SIG-M5 (cell line): ENCODE measurements around the gene RNGTT.
"Not testable (repeated sequence)": the region's sequence is repeated elsewhere in the genome, so short reads cannot be mapped to it uniquely, and the experiment has no call there.

ENCODE experiments used
- DNase-seq: peaks from one replicate; lab custom pipeline; 2025; lab: John Stamatoyannopoulos, UW

Gene RNGTT

GRCh38 chr6:88808381-88808780 is 155.0 kb downstream of the RNGTT start:
- no peak for DNase-seq

- no peak for DNase-seq
Measured at GRCh38 chr6:88807622-88808021, 155.8 kb downstream of the RNGTT start.

GRCh38 chr6:88806728-88807127 is 156.7 kb downstream of the RNGTT start:
- DNase-seq, result no peak

GRCh38 chr6:88804701-88805100 is 158.7 kb downstream of the RNGTT start:
- no peak for DNase-seq

GRCh38 chr6:88785478-88785877 is 177.9 kb downstream of the RNGTT start:
- no peak for DNase-seq

- DNase-seq, result no peak
Measured at GRCh38 chr6:88780714-88781389, 182.6 kb downstream of the RNGTT start.

GRCh38 chr6:88775866-88776571 is 187.4 kb downstream of the RNGTT start:
- DNase-seq, result no peak

- DNase-seq, result not testable (repeated sequence)
Measured at GRCh38 chr6:88768114-88768513, 195.3 kb downstream of the RNGTT start.

- no peak for DNase-seq
Measured at GRCh38 chr6:88764081-88764480, 199.3 kb downstream of the RNGTT start.

GRCh38 chr6:88763160-88763559 is 200.3 kb downstream of the RNGTT start:
- no peak for DNase-seq

GRCh38 chr6:88761237-88762031 is 202.0 kb downstream of the RNGTT start:
- DNase-seq, result no peak

- no peak for DNase-seq
Measured at GRCh38 chr6:88760091-88760490, 203.3 kb downstream of the RNGTT start.

GRCh38 chr6:88750936-88751335 is 212.5 kb downstream of the RNGTT start:
- DNase-seq, result no peak

GRCh38 chr6:88749849-88750248 is 213.6 kb downstream of the RNGTT start:
- no peak for DNase-seq

GRCh38 chr6:88748141-88748540 is 215.3 kb downstream of the RNGTT start:
- no peak for DNase-seq

GRCh38 chr6:88741939-88742338 is 221.5 kb downstream of the RNGTT start:
- no peak for DNase-seq

GRCh38 chr6:88741071-88741470 is 222.3 kb downstream of the RNGTT start:
- DNase-seq, result no peak

GRCh38 chr6:88734544-88734943 is 228.9 kb downstream of the RNGTT start:
- no peak for DNase-seq

- DNase-seq, result no peak
Measured at GRCh38 chr6:88730611-88731011, 232.8 kb downstream of the RNGTT start.

GRCh38 chr6:88728756-88729155 is 234.7 kb downstream of the RNGTT start:
- DNase-seq, result no peak

- DNase-seq, result not testable (repeated sequence)
Measured at GRCh38 chr6:88726409-88726808, 237.0 kb downstream of the RNGTT start.

- DNase-seq, result no peak
Measured at GRCh38 chr6:88725111-88725975, 238.1 kb downstream of the RNGTT start.
